ENCODE data around the gene AFF3.

- TF ChIP-seq CTCF (conservative IDR thresholded peaks at IDR 0.05 in 1 of 2, IDR thresholded peaks at IDR 0.05 in 1 of 2; ENCODE audit: low read depth in 1 of 2, low read length in 2 of 2) (no peak), EZH2 (IDR thresholded peaks at IDR 0.05; ENCODE audit: low read length, missing control alignments) (no peak)
Measured at GRCh38 chr2:99863903-99864270, 278.5 kb downstream of the AFF3 start.

Measured in fibroblast of lung (primary cell).